K562 (cell line): ENCODE measurements around the gene KCTD8. TPM values are rescaled to one million over a fixed set of nuclear protein-coding genes. Genes with fewer than 3 reads are reported as not detected.

Experiments
- ATAC-seq: fragments of 200-7000 bp; cut with Tn5 transposase; 3 replicates; pipeline ENCODE4 v1.9.1; 2020; ENCODE audit warnings: moderate library complexity
- BruUV-seq: library from RNA; stranded (reverse); fragments of 400-500 nt; replicated peaks from 2 replicates; lab custom pipeline; 2021; lab: Mats Ljungman, UMichigan
- CTCF ChIA-PET: fragments of 300-600 bp; formaldehyde crosslinking; extraction: SDS; loops from one replicate; lab custom pipeline; 2021; ENCODE audit warnings: low intra/inter-chr PET ratio; lab: Yijun Ruan, JAX
- POLR2A ChIA-PET: fragments of 300-600, 350-650 bp; sonication (Branson Sonifier 250); formaldehyde crosslinking; extraction: SDS; loops from one replicate; lab custom pipeline; 2021; ENCODE audit warnings: antibody characterized with exemption, inconsistent platforms; lab: Yijun Ruan, JAX
- DNase-seq, 4 experiments: peaks; one replicate each; pipeline versions ENCODE4 v3.0.0 to v3.0.0-alpha.2; 2011 to 2018; ENCODE audit warnings: low spot score in 3 of 4, mixed read lengths in 3 of 4; ENCODE audit errors: extremely low read depth in 1 of 4
- FAIRE-seq: peaks from 2 replicates; lab custom pipeline; 2011; peaks lifted over from hg19 to GRCh38; lab: Jason Lieb, UNC
- H2AFZ ChIP-seq: 2 replicates; pipeline ENCODE4 v1.6.0; 2011; ENCODE audit warnings: low read depth, low read length, control low read depth, inconsistent platforms
- H3K27ac ChIP-seq: fragments of 200-600 bp; 3 replicates; pipeline ENCODE4 v1.8.0; 2011; ENCODE audit warnings: low read depth, mild to moderate bottlenecking, control low read depth, inconsistent platforms, low read length, moderate library complexity, mixed read lengths; ENCODE audit errors: extremely low read depth
- H3K27me3 ChIP-seq, 2 experiments: fragments of 300-600 bp in 1 of 2; 2 replicates in 1 of 2; 3 replicates in 1 of 2; pipeline versions ENCODE4 v1.6.0 to v1.8.0; 2011; ENCODE audit warnings: inconsistent platforms in 2 of 2, low read length in 2 of 2, mild to moderate bottlenecking in 1 of 2, mixed read lengths in 1 of 2, moderate library complexity in 1 of 2; ENCODE audit not compliant: control insufficient read depth in 2 of 2, insufficient read depth in 2 of 2
- H3K36me3 ChIP-seq: fragments of 300-600 bp; 3 replicates; pipeline ENCODE4 v1.8.0; 2011; ENCODE audit warnings: mild to moderate bottlenecking, low read length, inconsistent platforms; ENCODE audit not compliant: control insufficient read depth, insufficient read depth
- H3K4me1 ChIP-seq, 2 experiments: fragments of 200-600 bp in 1 of 2; replicated peaks in 1 of 2; 2 replicates in 1 of 2; 3 replicates in 1 of 2; pipeline versions ENCODE4 v1.5.1 to v1.8.0; 2011; ENCODE audit warnings: inconsistent platforms in 2 of 2, low read length in 2 of 2, mild to moderate bottlenecking in 1 of 2, mixed read lengths in 1 of 2, moderate library complexity in 1 of 2; ENCODE audit not compliant: control insufficient read depth in 2 of 2, insufficient read depth in 2 of 2
- H3K4me2 ChIP-seq: 2 replicates; pipeline ENCODE4 v1.6.1; 2011; ENCODE audit warnings: low read length, control low read depth, inconsistent platforms, mixed read lengths; ENCODE audit not compliant: insufficient read depth
- H3K4me3 ChIP-seq: fragments of 200-600 bp; sonication (generic), shearing (Covaris generic); 2 replicates; pipeline ENCODE4 v1.5.1; 2016; ENCODE audit warnings: control low read depth, inconsistent platforms
- H3K79me2 ChIP-seq: fragments of 200-600 bp; 3 replicates; pipeline ENCODE4 v1.8.0; 2011; ENCODE audit warnings: low read length, inconsistent platforms; ENCODE audit not compliant: control insufficient read depth, insufficient read depth
- H3K9ac ChIP-seq, 2 experiments: 2 replicates each; pipeline versions ENCODE4 v1.6.0 to v1.6.1; 2011; ENCODE audit warnings: low read depth in 2 of 2, low read length in 2 of 2, control low read depth in 1 of 2, inconsistent platforms in 1 of 2, mild to moderate bottlenecking in 1 of 2, mixed read lengths in 1 of 2; ENCODE audit not compliant: insufficient read depth in 1 of 2
- H3K9me1 ChIP-seq: one replicate; pipeline ENCODE4 v1.6.0; 2011; ENCODE audit warnings: inconsistent platforms, mild to moderate bottlenecking, low read length, moderate library complexity; ENCODE audit not compliant: control insufficient read depth, insufficient read depth
- H3K9me3 ChIP-seq: replicated peaks from 2 replicates; pipeline ENCODE4 v1.5.1; 2011; ENCODE audit warnings: low read depth, low read length, inconsistent platforms; ENCODE audit not compliant: control insufficient read depth, insufficient read depth
- H4K20me1 ChIP-seq: replicated peaks from 2 replicates; pipeline ENCODE4 v1.6.1; 2011; ENCODE audit warnings: low read length, inconsistent platforms, mixed read lengths; ENCODE audit not compliant: control insufficient read depth, insufficient read depth
- BCL6 ChIP-seq: fragments of 250-450 bp; sonication (Bioruptor Pico); IDR thresholded peaks from 2 replicates; pipeline ENCODE4 v1.4.0; 2020
- BCLAF1 ChIP-seq, 2 experiments: fragments of 450-650 bp in 1 of 2; IDR thresholded peaks; 2 replicates each; pipeline ENCODE4 v1.6.1; 2011 to 2017; ENCODE audit warnings: low read depth in 2 of 2, antibody characterized with exemption in 1 of 2, borderline replicate concordance in 1 of 2, low read length in 1 of 2, mild to moderate bottlenecking in 1 of 2, mixed read lengths in 1 of 2; ENCODE audit not compliant: control insufficient read depth in 1 of 2
- GATAD2A ChIP-seq: fragments of 450-650 bp; IDR thresholded peaks from 2 replicates; pipeline ENCODE4 v1.6.1; 2017
- ZBTB2 ChIP-seq: fragments of 450-650 bp; IDR thresholded peaks from 2 replicates; pipeline ENCODE4 v1.6.1; 2016; ENCODE audit warnings: antibody characterized with exemption
- ZNF507 ChIP-seq: conservative IDR thresholded peaks from 2 replicates; pipeline ENCODE4 v1.6.1; 2017; ENCODE audit warnings: missing genetic modification characterization, missing compliant biosample characterization
- WGBS: fragments of 100-300 bp; shearing (Covaris generic); methylation state at CpG from one replicate; pipeline ENCODE4 v1.1.6; 2016; ENCODE audit warnings: low coverage, mixed read lengths; ENCODE audit not compliant: insufficient coverage; ENCODE audit errors: missing lambda C conversion rate; 5-methylcytosine and 5-hydroxymethylcytosine counted together
- in situ Hi-C: fragments of 300-500 bp; cut with MboI; formaldehyde crosslinking; loops from 4 replicates; pipeline ENCODE4 v1.15.0; 2018; ENCODE audit warnings: inconsistent platforms, mixed read lengths
- intact Hi-C: fragments of 100-400 bp; cut with micrococcal nuclease; formaldehyde crosslinking; loops from 2 replicates; pipeline ENCODE4 v1.14.2; 2022
- polyA plus RNA-seq, 8 experiments: library from polyadenylated mRNA; depleted of rRNA in 4 of 8; stranded (reverse) in 5 of 8; unstranded in 3 of 8; fragments of >200 nt; fragmentation: Nextera tagmentation in 2 of 8; fragmentation: Illumina TruSeq in 1 of 8; extraction: Ambion mirVana in 2 of 8; extraction: Trizol in 1 of 8; gene quantifications; 2 replicates each; pipeline versions ENCODE4 v1.2.1 to v1.2.3, GENCODE V29; 2011 to 2014; ENCODE audit warnings: inconsistent platforms in 1 of 8, missing spikeins in 1 of 8
- total RNA-seq, 7 experiments: library from RNA; depleted of rRNA in 6 of 7; stranded (reverse); fragments of >200 nt in 6 of 7; fragmentation: Illumina TruSeq in 2 of 7; extraction: Trizol in 2 of 7; gene quantifications; 2 replicates each; pipeline versions ENCODE4 v1.2.1 to v1.2.3, GENCODE V29; 2011 to 2021; ENCODE audit warnings: low replicate concordance in 1 of 7
- TF ChIP-seq, protein P1 (sequence below): conservative IDR thresholded peaks from 2 replicates; pipeline ENCODE4 v1.6.1; 2011; ENCODE audit warnings: low read depth, mild to moderate bottlenecking, low read length; ENCODE audit not compliant: control insufficient read depth
- TF ChIP-seq, protein P2 (sequence below): sonication (generic); formaldehyde crosslinking; IDR thresholded peaks from 2 replicates; pipeline ENCODE4 v1.8.0; 2022; ENCODE audit warnings: mild to moderate bottlenecking, missing genetic modification reagents
- TF ChIP-seq, protein P3 (sequence below): IDR thresholded peaks from 2 replicates; pipeline ENCODE4 v1.6.1; 2011; ENCODE audit warnings: borderline replicate concordance, low read depth, mild to moderate bottlenecking, moderate library complexity, low read length; ENCODE audit not compliant: insufficient read depth, poor library complexity, severe bottlenecking

The KCTD8 gene
- total and polyA plus RNA-seq, 9 of the 15 experiments (the other 6 are each of a cell fraction or from before 2014, with no cell fraction given), result not detected

GRCh38 chr4:44342800-44343199, 105.8 kb downstream of the KCTD8 start:
- H3K9ac ChIP-seq, result no peak overlapping the region
- DNase-seq, result no peak
- H2AFZ ChIP-seq, result no peak overlapping the region
- no peaks in the 10 kb centered on the region for H3K4me1 ChIP-seq
- CTCF ChIA-PET, result no interaction called here
- H3K27me3 ChIP-seq, result no peaks in the 10 kb centered on the region
- H3K27ac ChIP-seq, result no peak overlapping the region
- no peaks in the 10 kb centered on the region for H3K36me3 ChIP-seq
- H3K4me2 ChIP-seq, result no peak overlapping the region
- TF ChIP-seq, protein P1, sequence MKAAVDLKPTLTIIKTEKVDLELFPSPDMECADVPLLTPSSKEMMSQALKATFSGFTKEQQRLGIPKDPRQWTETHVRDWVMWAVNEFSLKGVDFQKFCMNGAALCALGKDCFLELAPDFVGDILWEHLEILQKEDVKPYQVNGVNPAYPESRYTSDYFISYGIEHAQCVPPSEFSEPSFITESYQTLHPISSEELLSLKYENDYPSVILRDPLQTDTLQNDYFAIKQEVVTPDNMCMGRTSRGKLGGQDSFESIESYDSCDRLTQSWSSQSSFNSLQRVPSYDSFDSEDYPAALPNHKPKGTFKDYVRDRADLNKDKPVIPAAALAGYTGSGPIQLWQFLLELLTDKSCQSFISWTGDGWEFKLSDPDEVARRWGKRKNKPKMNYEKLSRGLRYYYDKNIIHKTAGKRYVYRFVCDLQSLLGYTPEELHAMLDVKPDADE, result no peak
- TF ChIP-seq ZNF507 (tag), result no peak
- no peak for TF ChIP-seq GATAD2A
- TF ChIP-seq, protein P2, sequence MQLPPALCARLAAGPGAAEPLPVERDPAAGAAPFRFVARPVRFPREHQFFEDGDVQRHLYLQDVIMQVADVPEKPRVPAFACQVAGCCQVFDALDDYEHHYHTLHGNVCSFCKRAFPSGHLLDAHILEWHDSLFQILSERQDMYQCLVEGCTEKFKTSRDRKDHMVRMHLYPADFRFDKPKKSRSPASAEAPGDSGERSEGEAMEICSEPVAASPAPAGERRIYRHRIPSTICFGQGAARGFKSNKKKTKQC (CRISPR knock-in tag), result no peak
- no peak for TF ChIP-seq ZBTB2
- TF ChIP-seq, protein P3, sequence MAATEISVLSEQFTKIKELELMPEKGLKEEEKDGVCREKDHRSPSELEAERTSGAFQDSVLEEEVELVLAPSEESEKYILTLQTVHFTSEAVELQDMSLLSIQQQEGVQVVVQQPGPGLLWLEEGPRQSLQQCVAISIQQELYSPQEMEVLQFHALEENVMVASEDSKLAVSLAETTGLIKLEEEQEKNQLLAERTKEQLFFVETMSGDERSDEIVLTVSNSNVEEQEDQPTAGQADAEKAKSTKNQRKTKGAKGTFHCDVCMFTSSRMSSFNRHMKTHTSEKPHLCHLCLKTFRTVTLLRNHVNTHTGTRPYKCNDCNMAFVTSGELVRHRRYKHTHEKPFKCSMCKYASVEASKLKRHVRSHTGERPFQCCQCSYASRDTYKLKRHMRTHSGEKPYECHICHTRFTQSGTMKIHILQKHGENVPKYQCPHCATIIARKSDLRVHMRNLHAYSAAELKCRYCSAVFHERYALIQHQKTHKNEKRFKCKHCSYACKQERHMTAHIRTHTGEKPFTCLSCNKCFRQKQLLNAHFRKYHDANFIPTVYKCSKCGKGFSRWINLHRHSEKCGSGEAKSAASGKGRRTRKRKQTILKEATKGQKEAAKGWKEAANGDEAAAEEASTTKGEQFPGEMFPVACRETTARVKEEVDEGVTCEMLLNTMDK, result no peak
- no peak for TF ChIP-seq BCLAF1 (IDR thresholded peaks at IDR 0.05; ENCODE audit: borderline replicate concordance in 1 of 2, control insufficient read depth in 1 of 2, low read depth in 2 of 2, low read length in 1 of 2)
- TF ChIP-seq BCL6, result no peak
- TF ChIP-seq, all 486 proteins: peak for 0
- FAIRE-seq, result no peak
- H3K79me2 ChIP-seq, result no peaks in the 10 kb centered on the region
- H3K9me1 ChIP-seq, result no peaks in the 10 kb centered on the region
- 0% methylated on average over 1 of the region's 1 CpG for WGBS
- intact Hi-C loops, result no loop called here
- no peak for ATAC-seq
- no peaks in the 10 kb centered on the region for H3K9me3 ChIP-seq
- POLR2A ChIA-PET, result no interaction called here
- in situ Hi-C loops, result no loop called here
- BruUV-seq, result no TSS peak
- H3K4me3 ChIP-seq, result no peak overlapping the region
- H4K20me1 ChIP-seq, result no peaks in the 10 kb centered on the region
